MM.1S (cell line): Measurements from ENCODE around the gene ATOSA.

Experiments used
- CTCF ChIP-seq: fragments of 300-600 bp; sonication (generic); IDR thresholded peaks from 2 replicates; pipeline ENCODE4 v1.5.1; 2016; ENCODE audit warnings: antibody characterized with exemption, low read length, mixed read lengths
- EZH2 ChIP-seq: fragments of 300-600 bp; sonication (generic); optimal IDR thresholded peaks from 2 replicates; pipeline ENCODE3; 2017; ENCODE audit warnings: low read depth, mild to moderate bottlenecking, antibody characterized with exemption, low read length, mixed read lengths
- EZH2phosphoT487 ChIP-seq: fragments of 300-600 bp; sonication (generic); IDR thresholded peaks from 2 replicates; pipeline ENCODE4 v1.6.1; 2018; ENCODE audit warnings: antibody characterized with exemption, low read length

DNA sequence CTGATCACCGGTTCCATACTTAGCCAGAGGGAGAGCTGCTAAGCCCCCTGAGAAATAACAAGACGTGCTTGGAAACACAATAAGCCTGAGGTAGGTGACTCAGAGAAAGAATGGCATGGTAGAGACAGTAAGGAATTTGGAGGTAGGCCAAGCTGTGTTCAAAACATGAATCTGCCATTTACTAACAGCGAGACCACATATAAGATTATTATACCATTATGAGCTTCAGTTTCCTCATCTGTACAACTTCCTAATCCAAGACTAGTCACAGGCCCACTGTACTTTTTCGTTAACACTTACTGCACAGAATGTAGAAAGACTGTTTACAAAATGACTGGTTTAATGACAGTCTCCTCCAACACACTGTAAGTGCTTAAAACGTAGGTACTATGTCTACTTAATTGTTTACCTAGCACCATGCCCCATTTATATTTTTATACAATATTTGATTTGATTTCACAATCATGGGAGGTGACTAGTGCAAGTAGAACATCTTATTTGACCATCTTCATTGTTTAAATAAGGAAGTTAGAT lies 25.7 kb downstream of the ATOSA start:
- no peak for TF ChIP-seq EZH2
- no peak for TF ChIP-seq CTCF
- TF ChIP-seq EZH2phosphoT487, result no peak
